ENCODE measurements around the gene FNDC3B. TPM values are rescaled to one million over a fixed set of nuclear protein-coding genes. Genes with fewer than 3 reads are reported as not detected.
A peak's percentile ranks its signal among the peaks of the same experiment; 100 is the strongest.
"Not testable (repeated sequence)": the region's sequence is repeated elsewhere in the genome, so short reads cannot be mapped to it uniquely, and the experiment has no call there.

Gene FNDC3B
- total RNA-seq, result 68.5 TPM

DNA sequence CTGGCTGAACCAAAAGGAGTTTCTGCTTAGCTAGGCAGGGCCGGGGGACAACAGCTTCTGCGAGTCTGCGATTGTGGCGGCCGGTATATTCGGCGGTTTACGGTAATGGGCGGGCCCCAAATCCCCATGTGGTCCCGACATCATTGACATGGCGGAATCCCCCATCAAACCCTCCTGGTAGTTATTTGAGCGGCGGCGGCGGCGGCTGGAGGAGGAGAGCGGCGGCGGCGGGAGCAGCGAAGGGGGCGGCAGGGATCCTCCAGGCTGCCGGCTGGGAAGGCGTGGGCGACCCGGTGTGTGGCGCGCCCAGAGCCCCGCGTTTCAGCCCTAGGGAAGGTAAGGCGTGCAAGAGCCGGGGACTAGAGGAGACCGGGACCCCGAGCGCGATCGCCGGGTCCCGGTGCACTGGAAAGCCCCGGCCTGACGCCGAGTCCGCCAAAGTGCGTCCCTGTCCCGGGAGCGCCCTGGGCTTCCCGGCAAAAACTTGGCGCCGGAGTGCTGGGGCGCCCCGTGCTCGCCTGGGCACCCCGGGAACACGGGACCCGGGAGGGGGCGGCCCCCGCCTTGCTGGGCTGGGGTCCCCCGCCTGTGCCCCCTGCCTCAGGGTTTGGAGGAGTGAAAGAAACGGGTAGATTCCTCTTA is at the start of gene FNDC3B:
Gene FNDC3B (plus strand): TSS at position 143 of the 642 bp plus-strand sequence. CDS start 72,902 bp downstream, outside the sequence.
- peak in 1 of 2 donors; percentile 95 for DNase-seq (ENCODE audit: extremely low spot score in 2 of 2)
- H3K27me3 ChIP-seq, result no peaks in the 10 kb centered on the region
- peak within 1 kb of the TSS; percentile 98 for H3K27ac ChIP-seq
- peak in 1 of 2 donors; percentile 85 for TF ChIP-seq POLR2A (IDR thresholded peaks at IDR 0.05)
- TF ChIP-seq CTCF (IDR thresholded peaks at IDR 0.05), result no peak
- TF ChIP-seq POLR2AphosphoS5 (IDR thresholded peaks at IDR 0.05; ENCODE audit: insufficient read depth in 1 of 2, low read depth in 1 of 2), result peak; percentile 78 to 95
- H3K4me3 ChIP-seq, result peak within 1 kb of the TSS; percentile 89 to 98
- intact Hi-C loops (cut with DNase I), result loop anchor here (10.0 kb wide), 1 partner anchor 295 kb away; no protein-coding TSS in a partner anchor
- H3K36me3 ChIP-seq, result no peaks in the 10 kb centered on the region
- H3K4me1 ChIP-seq, result peaks cover 27% of the 10 kb centered on the region
- no peaks in the 10 kb centered on the region for H3K9me3 ChIP-seq

DNA sequence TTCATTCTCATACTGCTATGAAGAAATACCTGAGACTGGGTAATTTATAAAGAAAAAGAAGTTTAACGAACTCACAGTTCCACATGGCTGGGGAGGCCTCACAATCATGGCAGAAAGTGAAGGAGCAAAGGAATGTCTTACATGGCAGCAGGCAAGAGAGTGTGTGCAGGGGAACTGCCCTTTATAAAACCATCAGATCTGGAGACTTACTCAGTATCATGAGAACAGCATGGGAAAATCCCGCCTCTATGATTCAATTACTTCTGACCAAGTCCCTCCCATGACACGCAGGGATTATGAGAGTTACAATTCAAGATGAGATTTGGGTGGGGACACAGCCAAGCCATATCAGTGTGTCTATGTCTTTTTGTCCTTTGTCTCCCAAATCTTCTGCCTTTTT is 49.1 kb upstream of the FNDC3B start:
- DNase-seq (ENCODE audit: extremely low spot score in 2 of 2); H3K4me3 ChIP-seq; H3K9me3 ChIP-seq; H3K27me3 ChIP-seq; H3K36me3 ChIP-seq; H3K27ac ChIP-seq; intact Hi-C loops (cut with DNase I): not testable (repeated sequence)
- peaks cover 15% of the 10 kb centered on the region for H3K4me1 ChIP-seq

DNA sequence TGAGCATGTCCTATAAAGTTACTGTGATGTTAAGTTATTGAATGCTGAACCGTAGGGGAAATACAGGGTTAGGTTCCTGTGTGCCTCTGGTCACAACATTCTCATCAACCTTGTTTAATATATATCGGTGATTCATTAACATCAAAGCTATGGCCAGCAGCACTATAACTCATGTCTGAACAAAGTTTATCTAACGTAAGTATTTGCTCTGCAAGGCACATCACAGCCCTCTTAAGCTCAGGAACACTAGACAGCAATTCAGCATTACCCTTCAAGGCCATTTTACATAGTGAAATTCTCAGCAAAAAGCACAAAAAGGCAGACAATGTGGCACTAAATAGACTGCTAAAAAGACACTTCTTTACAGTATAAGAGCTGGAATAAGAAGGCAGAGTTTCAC is 48.2 kb upstream of the FNDC3B start:
- Histone ChIP-seq H3K36me3 (no peaks in the 10 kb centered on the region), H3K27me3 (no peaks in the 10 kb centered on the region), H3K27ac (no peak overlapping the region), H3K4me3 (no peak overlapping the region), H3K9me3 (no peaks in the 10 kb centered on the region), H3K4me1 (peaks cover 12% of the 10 kb centered on the region)
- TF ChIP-seq POLR2AphosphoS5 (IDR thresholded peaks at IDR 0.05; ENCODE audit: insufficient read depth in 1 of 2, low read depth in 1 of 2) (no peak), POLR2A (IDR thresholded peaks at IDR 0.05) (no peak), CTCF (IDR thresholded peaks at IDR 0.05) (no peak)
- no peak for DNase-seq (ENCODE audit: extremely low spot score in 2 of 2)
- intact Hi-C loops (cut with DNase I), result no loop called here

DNA sequence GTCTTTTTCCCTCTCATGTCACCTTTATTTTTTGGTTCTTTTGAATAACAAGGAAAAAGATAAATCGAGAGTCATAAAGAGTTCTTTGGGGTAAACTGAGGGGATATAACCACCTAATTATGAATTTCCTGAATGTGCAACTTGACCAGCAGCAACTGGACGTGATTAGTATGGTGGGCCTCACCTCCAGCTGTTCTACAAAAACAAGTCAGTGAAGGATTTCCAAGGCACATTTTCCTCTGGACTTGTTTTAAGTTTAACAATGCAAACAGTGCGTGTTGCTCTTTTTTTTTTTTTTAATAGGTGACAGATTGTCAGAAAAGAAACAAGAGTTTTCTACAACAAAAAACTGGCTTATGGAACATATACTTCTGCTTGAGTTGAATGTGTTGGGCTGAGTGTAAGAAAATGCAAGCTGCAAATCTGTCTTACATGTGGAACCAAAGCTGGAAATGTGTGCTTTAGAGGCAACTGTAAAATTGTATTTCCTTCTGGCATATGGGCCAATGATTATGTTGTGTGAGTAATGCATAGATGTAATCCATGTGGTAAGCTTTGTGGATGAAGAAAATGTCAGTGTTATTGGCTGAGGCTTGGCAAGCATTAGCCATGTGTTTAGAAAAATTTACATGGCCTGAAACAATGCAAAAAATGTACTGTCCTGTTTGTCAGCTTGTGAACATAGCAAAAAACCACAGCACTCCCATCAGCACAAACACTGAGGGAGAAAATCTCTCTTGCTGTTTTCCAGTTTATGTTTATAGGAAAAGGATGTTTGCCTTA is 44.5 kb upstream of the FNDC3B start:
- TF ChIP-seq POLR2A (IDR thresholded peaks at IDR 0.05), result no peak
- TF ChIP-seq CTCF (IDR thresholded peaks at IDR 0.05), result no peak
- TF ChIP-seq POLR2AphosphoS5 (IDR thresholded peaks at IDR 0.05; ENCODE audit: insufficient read depth in 1 of 2, low read depth in 1 of 2), result no peak
- intact Hi-C loops (cut with DNase I), result no loop called here
- Histone ChIP-seq H3K27me3 (no peaks in the 10 kb centered on the region), H3K4me3 (no peak overlapping the region), H3K36me3 (no peaks in the 10 kb centered on the region), H3K27ac (no peak overlapping the region), H3K4me1 (no peaks in the 10 kb centered on the region), H3K9me3 (no peaks in the 10 kb centered on the region)
- DNase-seq (ENCODE audit: extremely low spot score in 2 of 2), result no peak

GRCh38 chr3:171995486-171995885 is 43.9 kb upstream of the FNDC3B start:
- no peaks in the 10 kb centered on the region for H3K36me3 ChIP-seq
- H3K9me3 ChIP-seq, result no peaks in the 10 kb centered on the region
- TF ChIP-seq CTCF (IDR thresholded peaks at IDR 0.05) (no peak), POLR2AphosphoS5 (IDR thresholded peaks at IDR 0.05; ENCODE audit: insufficient read depth in 1 of 2, low read depth in 1 of 2) (no peak), POLR2A (IDR thresholded peaks at IDR 0.05) (no peak)
- H3K4me3 ChIP-seq, result no peak overlapping the region
- no peaks in the 10 kb centered on the region for H3K4me1 ChIP-seq
- H3K27me3 ChIP-seq, result no peaks in the 10 kb centered on the region
- DNase-seq (ENCODE audit: extremely low spot score in 2 of 2), result no peak
- H3K27ac ChIP-seq, result no peak overlapping the region
- intact Hi-C loops (cut with DNase I), result no loop called here

All from vagina (tissue), 2 donors.